ENCODE data around the gene LDLRAD3.
"Not testable (repeated sequence)": the region's sequence is repeated elsewhere in the genome, so short reads cannot be mapped to it uniquely, and the experiment has no call there.

Gene LDLRAD3

DNA sequence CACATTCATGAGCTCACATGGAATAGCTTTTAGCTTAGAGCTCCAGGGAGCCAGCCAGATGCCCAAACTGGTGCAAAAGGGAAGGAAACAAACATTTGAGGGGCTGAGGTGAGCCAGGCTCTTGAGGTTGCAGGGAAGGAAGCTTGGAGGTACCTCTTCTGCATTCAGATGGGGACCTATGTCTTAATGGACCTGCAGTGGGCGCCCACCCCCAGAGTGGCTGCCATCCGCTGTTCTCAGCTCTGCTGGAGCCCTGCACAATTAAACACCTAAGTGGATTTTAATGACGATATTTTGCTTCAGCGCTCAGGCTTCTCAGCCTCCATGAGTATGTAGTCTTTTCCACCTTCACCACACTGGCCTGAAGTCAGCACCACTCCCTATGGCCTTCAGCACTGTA is 100.8 kb downstream of the LDLRAD3 start:
- TF ChIP-seq FOXA1 (IDR thresholded peaks at IDR 0.05) (no peak), TARDBP (IDR thresholded peaks at IDR 0.05) (no peak), ARNT (IDR thresholded peaks at IDR 0.05) (no peak), LEF1 (IDR thresholded peaks at IDR 0.05; ENCODE audit: borderline replicate concordance) (no peak), FOXM1 (IDR thresholded peaks at IDR 0.05; ENCODE audit: borderline replicate concordance) (no peak), SP1 (IDR thresholded peaks at IDR 0.05) (no peak), NFRKB (IDR thresholded peaks at IDR 0.05) (no peak), L3MBTL2 (conservative IDR thresholded peaks at IDR 0.05) (no peak), HDGF (IDR thresholded peaks at IDR 0.05; ENCODE audit: borderline replicate concordance) (no peak), BHLHE40 (IDR thresholded peaks at IDR 0.05; ENCODE audit: borderline replicate concordance) (no peak), SUZ12 (IDR thresholded peaks at IDR 0.05) (no peak), FOXK2 (IDR thresholded peaks at IDR 0.05) (no peak), ELF4 (IDR thresholded peaks at IDR 0.05) (no peak), CTBP1 (IDR thresholded peaks at IDR 0.05; ENCODE audit: borderline replicate concordance) (no peak)
- TF ChIP-seq, protein P1, sequence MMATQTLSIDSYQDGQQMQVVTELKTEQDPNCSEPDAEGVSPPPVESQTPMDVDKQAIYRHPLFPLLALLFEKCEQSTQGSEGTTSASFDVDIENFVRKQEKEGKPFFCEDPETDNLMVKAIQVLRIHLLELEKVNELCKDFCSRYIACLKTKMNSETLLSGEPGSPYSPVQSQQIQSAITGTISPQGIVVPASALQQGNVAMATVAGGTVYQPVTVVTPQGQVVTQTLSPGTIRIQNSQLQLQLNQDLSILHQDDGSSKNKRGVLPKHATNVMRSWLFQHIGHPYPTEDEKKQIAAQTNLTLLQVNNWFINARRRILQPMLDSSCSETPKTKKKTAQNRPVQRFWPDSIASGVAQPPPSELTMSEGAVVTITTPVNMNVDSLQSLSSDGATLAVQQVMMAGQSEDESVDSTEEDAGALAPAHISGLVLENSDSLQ (IDR thresholded peaks at IDR 0.05), result no peak
- ChIA-PET CTCF (no interaction called here), POLR2A (no interaction called here)
- no peak for DNase-seq (ENCODE audit: extremely low spot score)

DNA sequence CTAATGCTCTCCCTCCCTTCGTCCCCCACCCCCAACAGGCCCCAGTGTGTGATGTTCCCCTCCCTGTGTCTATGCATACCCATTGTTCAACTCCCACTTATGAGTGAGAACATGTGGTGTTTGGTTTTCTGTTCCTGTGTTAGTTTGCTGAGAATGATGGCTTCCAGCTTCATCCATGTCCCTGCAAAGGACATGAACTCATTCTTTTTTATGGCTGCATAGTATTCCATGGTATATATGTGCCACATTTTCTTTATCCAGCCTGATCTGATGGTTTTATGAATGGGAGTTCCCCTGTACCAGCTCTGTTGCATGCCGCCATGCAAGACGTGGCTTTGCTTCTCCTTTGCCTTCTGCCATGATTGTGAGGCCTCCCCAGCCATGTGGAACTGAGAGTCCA is 102.1 kb downstream of the LDLRAD3 start:
- DNase-seq (ENCODE audit: extremely low spot score); CTCF ChIA-PET; POLR2A ChIA-PET: not testable (repeated sequence)

DNA sequence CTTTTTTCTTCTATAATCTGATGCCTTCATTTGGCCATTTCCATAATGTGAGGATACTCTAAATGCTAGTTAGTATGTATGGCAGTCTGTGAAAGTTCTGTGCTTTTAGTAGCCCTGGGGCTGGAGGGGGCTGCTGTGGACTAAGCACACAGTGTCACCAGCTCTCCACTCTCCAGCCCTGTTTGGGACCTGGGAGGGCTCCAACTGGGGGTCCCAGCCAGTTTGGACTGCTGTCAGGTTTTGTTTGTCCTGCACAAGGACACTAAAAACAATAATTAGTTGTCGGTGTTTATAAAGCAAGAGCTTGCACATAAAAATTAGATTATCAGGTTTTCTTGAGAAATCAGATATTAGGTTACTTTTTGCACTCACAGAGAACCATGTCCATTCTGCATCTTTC is 103.1 kb downstream of the LDLRAD3 start:
- DNase-seq (ENCODE audit: extremely low spot score), result no peak
- CTCF ChIA-PET, result interaction anchor here (1.7 kb wide), 1 partner anchor 10 kb away, joined by 5 read pairs; no protein-coding TSS in a partner anchor

DNA sequence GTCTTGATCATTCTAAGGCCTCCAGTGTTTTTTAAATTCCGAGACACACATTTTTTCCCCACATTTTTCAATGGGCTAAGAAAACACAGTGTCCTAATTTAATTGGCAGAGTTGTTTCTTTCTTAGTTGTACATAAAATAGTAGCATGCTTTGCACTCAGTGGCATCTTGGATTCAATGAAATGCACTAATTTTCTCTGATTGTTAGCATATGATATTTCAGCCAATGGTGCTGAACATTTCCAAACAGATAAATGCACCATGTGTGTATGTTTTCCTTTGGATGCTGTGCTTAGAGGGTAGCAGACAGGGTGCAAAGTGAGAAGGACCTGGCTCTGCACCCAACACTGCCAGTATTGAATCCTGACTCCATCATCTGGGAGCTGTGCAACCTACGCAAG is 103.5 kb downstream of the LDLRAD3 start:
- TF ChIP-seq ARNT (IDR thresholded peaks at IDR 0.05), result no peak
- TF ChIP-seq NFRKB (IDR thresholded peaks at IDR 0.05), result no peak
- no peak for TF ChIP-seq ELF4 (IDR thresholded peaks at IDR 0.05)
- TF ChIP-seq CTBP1 (IDR thresholded peaks at IDR 0.05; ENCODE audit: borderline replicate concordance), result no peak
- TF ChIP-seq LEF1 (IDR thresholded peaks at IDR 0.05; ENCODE audit: borderline replicate concordance), result no peak
- TF ChIP-seq ZNF384 (IDR thresholded peaks at IDR 0.05), result no peak
- TF ChIP-seq FOXK2 (IDR thresholded peaks at IDR 0.05), result no peak
- TF ChIP-seq FOXM1 (IDR thresholded peaks at IDR 0.05; ENCODE audit: borderline replicate concordance), result no peak
- no peak for TF ChIP-seq TARDBP (IDR thresholded peaks at IDR 0.05)
- TF ChIP-seq SUZ12 (IDR thresholded peaks at IDR 0.05), result no peak
- TF ChIP-seq L3MBTL2 (conservative IDR thresholded peaks at IDR 0.05), result no peak
- TF ChIP-seq SP1 (IDR thresholded peaks at IDR 0.05), result no peak
- no peak for TF ChIP-seq FOXA1 (IDR thresholded peaks at IDR 0.05)
- TF ChIP-seq, protein P1 (IDR thresholded peaks at IDR 0.05), result no peak
- TF ChIP-seq BHLHE40 (IDR thresholded peaks at IDR 0.05; ENCODE audit: borderline replicate concordance), result no peak
- no peak for TF ChIP-seq HDGF (IDR thresholded peaks at IDR 0.05; ENCODE audit: borderline replicate concordance)
- CTCF ChIA-PET, result interaction anchor here (1.7 kb wide), 1 partner anchor 10 kb away, joined by 5 read pairs; no protein-coding TSS in a partner anchor
- POLR2A ChIA-PET, result no interaction called here
- DNase-seq (ENCODE audit: extremely low spot score), result no peak

More for the DNA sequence above, 103.1 kb downstream of the LDLRAD3 start:
- TF ChIP-seq HDGF (IDR thresholded peaks at IDR 0.05; ENCODE audit: borderline replicate concordance), result no peak
- TF ChIP-seq ARNT (IDR thresholded peaks at IDR 0.05), result no peak
- TF ChIP-seq ZNF384 (IDR thresholded peaks at IDR 0.05), result no peak
- TF ChIP-seq TARDBP (IDR thresholded peaks at IDR 0.05), result no peak
- TF ChIP-seq SP1 (IDR thresholded peaks at IDR 0.05), result no peak
- no peak for TF ChIP-seq FOXK2 (IDR thresholded peaks at IDR 0.05)
- TF ChIP-seq ELF4 (IDR thresholded peaks at IDR 0.05), result no peak
- no peak for TF ChIP-seq FOXA1 (IDR thresholded peaks at IDR 0.05)
- TF ChIP-seq, protein P1 (IDR thresholded peaks at IDR 0.05), result no peak
- no peak for TF ChIP-seq LEF1 (IDR thresholded peaks at IDR 0.05; ENCODE audit: borderline replicate concordance)
- no peak for TF ChIP-seq CTBP1 (IDR thresholded peaks at IDR 0.05; ENCODE audit: borderline replicate concordance)
- no peak for TF ChIP-seq BHLHE40 (IDR thresholded peaks at IDR 0.05; ENCODE audit: borderline replicate concordance)
- TF ChIP-seq FOXM1 (IDR thresholded peaks at IDR 0.05; ENCODE audit: borderline replicate concordance), result no peak
- no peak for TF ChIP-seq L3MBTL2 (conservative IDR thresholded peaks at IDR 0.05)
- TF ChIP-seq NFRKB (IDR thresholded peaks at IDR 0.05), result no peak
- no peak for TF ChIP-seq SUZ12 (IDR thresholded peaks at IDR 0.05)
- POLR2A ChIA-PET, result no interaction called here

DNA sequence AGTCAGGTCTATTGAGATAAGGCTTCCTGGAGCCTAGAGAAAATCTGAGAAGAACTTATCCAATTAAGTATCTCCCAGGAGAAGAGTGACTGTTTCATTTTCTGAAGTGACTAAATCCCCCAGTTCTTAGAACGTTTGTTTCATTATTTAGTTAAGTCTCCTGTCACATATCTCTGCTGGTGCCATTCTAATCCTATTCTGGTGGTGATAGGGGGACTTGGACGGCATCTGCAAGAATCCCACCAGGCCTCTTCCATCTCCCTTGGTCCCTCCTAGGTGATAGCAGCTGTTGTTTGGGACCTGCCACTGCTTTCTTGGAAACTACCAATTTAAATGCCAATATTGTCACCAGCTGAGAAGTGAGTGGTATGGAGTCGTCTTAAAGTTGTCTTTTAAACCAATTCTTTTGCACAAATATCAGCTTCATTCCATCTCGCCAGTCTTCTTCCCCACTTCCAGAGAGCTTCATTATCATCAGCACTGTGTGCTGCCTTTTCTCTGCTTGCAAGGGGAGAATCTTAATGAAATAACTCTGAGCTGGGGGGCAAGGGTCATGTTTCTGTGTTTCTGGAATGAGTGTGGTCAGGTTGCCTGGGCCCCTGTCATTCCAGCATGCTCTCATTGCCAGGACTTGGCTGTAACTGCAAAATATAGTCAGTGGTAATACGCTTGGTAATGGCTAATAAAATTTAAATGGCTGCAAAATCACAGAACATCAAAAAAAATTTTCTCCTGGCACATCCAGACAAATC is 104.8 kb downstream of the LDLRAD3 start:
- POLR2A ChIA-PET, result no interaction called here
- CTCF ChIA-PET, result interaction anchor here (1.7 kb wide), 1 partner anchor 8 kb away, joined by 5 read pairs; no protein-coding TSS in a partner anchor
- TF ChIP-seq ARNT (IDR thresholded peaks at IDR 0.05) (no peak), L3MBTL2 (conservative IDR thresholded peaks at IDR 0.05) (no peak), CTBP1 (IDR thresholded peaks at IDR 0.05; ENCODE audit: borderline replicate concordance) (no peak), FOXM1 (IDR thresholded peaks at IDR 0.05; ENCODE audit: borderline replicate concordance) (no peak), FOXK2 (IDR thresholded peaks at IDR 0.05) (no peak), ELF4 (IDR thresholded peaks at IDR 0.05) (no peak), HDGF (IDR thresholded peaks at IDR 0.05; ENCODE audit: borderline replicate concordance) (no peak), ZNF384 (IDR thresholded peaks at IDR 0.05) (no peak), SP1 (IDR thresholded peaks at IDR 0.05) (no peak), FOXA1 (IDR thresholded peaks at IDR 0.05) (no peak), BHLHE40 (IDR thresholded peaks at IDR 0.05; ENCODE audit: borderline replicate concordance) (no peak), LEF1 (IDR thresholded peaks at IDR 0.05; ENCODE audit: borderline replicate concordance) (no peak), SUZ12 (IDR thresholded peaks at IDR 0.05) (no peak), TARDBP (IDR thresholded peaks at IDR 0.05) (no peak), NFRKB (IDR thresholded peaks at IDR 0.05) (no peak)
- TF ChIP-seq, protein P1 (IDR thresholded peaks at IDR 0.05), result no peak
- DNase-seq (ENCODE audit: extremely low spot score), result no peak

Data from HEK293T (cell line).